Lower lobe of right lung (tissue), 2 donors: Measurements from ENCODE around the gene SLC6A3. TPM values are rescaled to one million over a fixed set of nuclear protein-coding genes. Genes with fewer than 3 reads are reported as not detected.

Experiments used
- ATAC-seq, 2 donors: fragments of 200-7000 bp; cut with Tn5 transposase; one replicate each; pipeline ENCODE4 v1.9.1; 2020 to 2022; ENCODE audit warnings: mild to moderate bottlenecking in 2 of 2, moderate library complexity in 2 of 2
- DNase-seq: peaks from one replicate; pipeline ENCODE4 v3.0.0-alpha.2; 2020
- H3K27ac ChIP-seq: fragments of 200-600 bp; one replicate; pipeline ENCODE4 v1.8.0; 2022
- H3K27me3 ChIP-seq: fragments of 200-600 bp; one replicate; pipeline ENCODE4 v1.8.0; 2022; ENCODE audit warnings: low read depth
- H3K36me3 ChIP-seq: fragments of 200-600 bp; one replicate; pipeline ENCODE4 v1.8.0; 2022; ENCODE audit warnings: mild to moderate bottlenecking
- H3K4me1 ChIP-seq: fragments of 200-600 bp; one replicate; pipeline ENCODE4 v1.8.0; 2022
- H3K4me3 ChIP-seq: fragments of 200-600 bp; one replicate; pipeline ENCODE4 v1.8.0; 2022; ENCODE audit warnings: mild to moderate bottlenecking
- H3K9me3 ChIP-seq: fragments of 200-600 bp; one replicate; pipeline ENCODE4 v1.8.0; 2022
- intact Hi-C: fragments of 100-400 bp; cut with DNase I; formaldehyde crosslinking; loops from one replicate; pipeline ENCODE4 v1.11.0; 2022
- total RNA-seq: library from RNA; stranded (reverse); fragmentation: NEBNext Ultra II Directional; extraction: Animal tissue kit (Norgen Biotek cat#: 25700); gene quantifications from one replicate; pipeline ENCODE4 v1.2.1, GENCODE V29; 2021
- TF ChIP-seq, protein P1 (sequence below): fragments of 200-600 bp; IDR thresholded peaks from one replicate; pipeline ENCODE4 v1.8.0; 2022; ENCODE audit warnings: antibody characterized with exemption, mild to moderate bottlenecking
- donor health status: DM: no; HTN: yes; CAD: no; lungs with severe emphysema.

Gene SLC6A3
- total RNA-seq, 1 donor from 2014 or later = 0.12 TPM

GRCh38 chr5:1472964-1473628, 27.9 kb upstream of the SLC6A3 start:
- H3K36me3 ChIP-seq = peaks cover 92% of the 10 kb centered on the region
- no peaks in the 10 kb centered on the region for H3K9me3 ChIP-seq
- DNase-seq = no peak
- peaks cover 4% of the 10 kb centered on the region for H3K4me1 ChIP-seq
- no peak overlapping the region for H3K27ac ChIP-seq
- no peak for ATAC-seq
- H3K4me3 ChIP-seq = no peak overlapping the region
- H3K27me3 ChIP-seq = no peaks in the 10 kb centered on the region
- intact Hi-C loops = no loop called here
- TF ChIP-seq, protein P1, sequence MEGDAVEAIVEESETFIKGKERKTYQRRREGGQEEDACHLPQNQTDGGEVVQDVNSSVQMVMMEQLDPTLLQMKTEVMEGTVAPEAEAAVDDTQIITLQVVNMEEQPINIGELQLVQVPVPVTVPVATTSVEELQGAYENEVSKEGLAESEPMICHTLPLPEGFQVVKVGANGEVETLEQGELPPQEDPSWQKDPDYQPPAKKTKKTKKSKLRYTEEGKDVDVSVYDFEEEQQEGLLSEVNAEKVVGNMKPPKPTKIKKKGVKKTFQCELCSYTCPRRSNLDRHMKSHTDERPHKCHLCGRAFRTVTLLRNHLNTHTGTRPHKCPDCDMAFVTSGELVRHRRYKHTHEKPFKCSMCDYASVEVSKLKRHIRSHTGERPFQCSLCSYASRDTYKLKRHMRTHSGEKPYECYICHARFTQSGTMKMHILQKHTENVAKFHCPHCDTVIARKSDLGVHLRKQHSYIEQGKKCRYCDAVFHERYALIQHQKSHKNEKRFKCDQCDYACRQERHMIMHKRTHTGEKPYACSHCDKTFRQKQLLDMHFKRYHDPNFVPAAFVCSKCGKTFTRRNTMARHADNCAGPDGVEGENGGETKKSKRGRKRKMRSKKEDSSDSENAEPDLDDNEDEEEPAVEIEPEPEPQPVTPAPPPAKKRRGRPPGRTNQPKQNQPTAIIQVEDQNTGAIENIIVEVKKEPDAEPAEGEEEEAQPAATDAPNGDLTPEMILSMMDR = no peak

GRCh38 chr5:1471997-1472963, 27.0 kb upstream of the SLC6A3 start:
- DNase-seq = no peak
- TF ChIP-seq, protein P1 = no peak
- intact Hi-C loops = no loop called here
- peaks cover 95% of the 10 kb centered on the region for H3K36me3 ChIP-seq
- peaks cover 4% of the 10 kb centered on the region for H3K4me1 ChIP-seq
- H3K4me3 ChIP-seq = no peak overlapping the region
- ATAC-seq = no peak
- H3K27me3 ChIP-seq = no peaks in the 10 kb centered on the region
- no peak overlapping the region for H3K27ac ChIP-seq
- H3K9me3 ChIP-seq = no peaks in the 10 kb centered on the region

GRCh38 chr5:1471240-1471853, 26.1 kb upstream of the SLC6A3 start:
- H3K36me3 ChIP-seq = peaks cover 95% of the 10 kb centered on the region

DNA sequence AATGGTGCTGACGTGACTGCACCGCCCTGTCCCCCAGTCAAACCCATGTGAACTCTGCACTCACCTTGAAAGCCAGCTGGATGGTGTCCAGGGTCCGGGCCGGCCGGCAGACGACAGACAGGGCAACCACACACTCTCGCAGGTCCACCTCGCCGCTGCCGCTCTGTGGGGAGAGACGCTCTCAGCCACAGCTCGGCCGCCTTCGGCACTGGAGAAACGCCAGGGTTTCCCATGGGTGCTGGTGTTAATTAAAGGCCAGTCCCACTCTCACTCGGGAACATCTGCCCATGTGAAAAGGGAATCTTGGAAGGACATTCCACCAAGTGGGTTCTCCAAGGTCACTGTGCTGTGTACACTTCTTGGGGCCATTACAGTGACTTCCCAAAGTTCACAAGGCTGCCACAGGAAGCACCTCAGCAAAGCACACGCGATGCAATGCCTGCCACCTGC, 25.5 kb upstream of the SLC6A3 start:
- Histone ChIP-seq H3K27me3 (no peaks in the 10 kb centered on the region), H3K4me3 (no peak overlapping the region), H3K9me3 (no peaks in the 10 kb centered on the region), H3K36me3 (peaks cover 95% of the 10 kb centered on the region), H3K27ac (no peak overlapping the region), H3K4me1 (no peaks in the 10 kb centered on the region)
- DNase-seq = no peak
- no peak for ATAC-seq
- intact Hi-C loops = no loop called here
- TF ChIP-seq, protein P1 = no peak

More at GRCh38 chr5:1471240-1471853, 26.1 kb upstream of the SLC6A3 start:
- Histone ChIP-seq H3K27ac (no peak overlapping the region), H3K27me3 (no peaks in the 10 kb centered on the region), H3K9me3 (no peaks in the 10 kb centered on the region), H3K4me1 (no peaks in the 10 kb centered on the region), H3K4me3 (no peak overlapping the region)
- intact Hi-C loops = no loop called here
- TF ChIP-seq, protein P1 = no peak
- no peak for DNase-seq
- ATAC-seq = no peak
